Astrocyte (in vitro differentiated cells and primary cell): Measurements from ENCODE around the gene UGT1A5.

Experiments
- EZH2 ChIP-seq: IDR thresholded peaks from 2 replicates; pipeline ENCODE4 v1.6.1; 2012; ENCODE audit warnings: mild to moderate bottlenecking, low read length, inconsistent platforms; ENCODE audit not compliant: insufficient read depth
- TF ChIP-seq, protein P1 (sequence below): IDR thresholded peaks from 2 replicates; pipeline ENCODE4 v1.5.1; 2011; ENCODE audit warnings: low read depth, mild to moderate bottlenecking, inconsistent platforms, low read length, moderate library complexity; ENCODE audit not compliant: insufficient read depth

- TF ChIP-seq, protein P1, sequence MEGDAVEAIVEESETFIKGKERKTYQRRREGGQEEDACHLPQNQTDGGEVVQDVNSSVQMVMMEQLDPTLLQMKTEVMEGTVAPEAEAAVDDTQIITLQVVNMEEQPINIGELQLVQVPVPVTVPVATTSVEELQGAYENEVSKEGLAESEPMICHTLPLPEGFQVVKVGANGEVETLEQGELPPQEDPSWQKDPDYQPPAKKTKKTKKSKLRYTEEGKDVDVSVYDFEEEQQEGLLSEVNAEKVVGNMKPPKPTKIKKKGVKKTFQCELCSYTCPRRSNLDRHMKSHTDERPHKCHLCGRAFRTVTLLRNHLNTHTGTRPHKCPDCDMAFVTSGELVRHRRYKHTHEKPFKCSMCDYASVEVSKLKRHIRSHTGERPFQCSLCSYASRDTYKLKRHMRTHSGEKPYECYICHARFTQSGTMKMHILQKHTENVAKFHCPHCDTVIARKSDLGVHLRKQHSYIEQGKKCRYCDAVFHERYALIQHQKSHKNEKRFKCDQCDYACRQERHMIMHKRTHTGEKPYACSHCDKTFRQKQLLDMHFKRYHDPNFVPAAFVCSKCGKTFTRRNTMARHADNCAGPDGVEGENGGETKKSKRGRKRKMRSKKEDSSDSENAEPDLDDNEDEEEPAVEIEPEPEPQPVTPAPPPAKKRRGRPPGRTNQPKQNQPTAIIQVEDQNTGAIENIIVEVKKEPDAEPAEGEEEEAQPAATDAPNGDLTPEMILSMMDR = no peak
- no peak for TF ChIP-seq EZH2
Measured at GRCh38 chr2:233819884-233820773, 107.4 kb downstream of the UGT1A5 start.
